HEK293T (cell line): Measurements from ENCODE around the gene SYTL1.

ENCODE experiments used
- ARNT ChIP-seq: fragments of 450-650 bp; IDR thresholded peaks from 2 replicates; pipeline ENCODE4 v1.6.1; 2017; ENCODE audit warnings: mild to moderate bottlenecking
- BHLHE40 ChIP-seq: fragments of 450-650 bp; IDR thresholded peaks from 2 replicates; pipeline ENCODE4 v1.6.1; 2016; ENCODE audit warnings: mild to moderate bottlenecking, moderate library complexity, borderline replicate concordance
- CTBP1 ChIP-seq: fragments of 450-650 bp; IDR thresholded peaks from 2 replicates; pipeline ENCODE4 v1.6.1; 2016; ENCODE audit warnings: borderline replicate concordance
- ELF4 ChIP-seq: fragments of 450-650 bp; IDR thresholded peaks from 2 replicates; pipeline ENCODE4 v1.6.1; 2017; ENCODE audit warnings: antibody characterized with exemption
- FOXA1 ChIP-seq: fragments of 450-650 bp; IDR thresholded peaks from 2 replicates; pipeline ENCODE4 v1.6.1; 2016; ENCODE audit warnings: mild to moderate bottlenecking
- FOXK2 ChIP-seq: fragments of 450-650 bp; IDR thresholded peaks from 2 replicates; pipeline ENCODE4 v1.6.1; 2016; ENCODE audit warnings: mild to moderate bottlenecking
- FOXM1 ChIP-seq: fragments of 450-650 bp; IDR thresholded peaks from 2 replicates; pipeline ENCODE4 v1.6.1; 2017; ENCODE audit warnings: mild to moderate bottlenecking, borderline replicate concordance
- HDGF ChIP-seq: fragments of 450-650 bp; IDR thresholded peaks from 2 replicates; pipeline ENCODE4 v1.6.1; 2017; ENCODE audit warnings: antibody characterized with exemption, borderline replicate concordance
- L3MBTL2 ChIP-seq: fragments of 450-650 bp; conservative IDR thresholded peaks from 2 replicates; pipeline ENCODE4 v1.6.1; 2016; ENCODE audit warnings: mild to moderate bottlenecking
- LEF1 ChIP-seq: fragments of 450-650 bp; IDR thresholded peaks from 2 replicates; pipeline ENCODE4 v1.6.1; 2017; ENCODE audit warnings: mild to moderate bottlenecking, borderline replicate concordance
- SP1 ChIP-seq: fragments of 450-650 bp; IDR thresholded peaks from 2 replicates; pipeline ENCODE4 v1.6.1; 2017
- SUZ12 ChIP-seq: fragments of 450-650 bp; IDR thresholded peaks from 2 replicates; pipeline ENCODE4 v1.6.1; 2016; ENCODE audit warnings: mild to moderate bottlenecking
- TARDBP ChIP-seq: fragments of 450-650 bp; IDR thresholded peaks from 2 replicates; pipeline ENCODE4 v1.6.1; 2016
- ZNF384 ChIP-seq: fragments of 450-650 bp; IDR thresholded peaks from 2 replicates; pipeline ENCODE4 v1.6.1; 2016

DNA sequence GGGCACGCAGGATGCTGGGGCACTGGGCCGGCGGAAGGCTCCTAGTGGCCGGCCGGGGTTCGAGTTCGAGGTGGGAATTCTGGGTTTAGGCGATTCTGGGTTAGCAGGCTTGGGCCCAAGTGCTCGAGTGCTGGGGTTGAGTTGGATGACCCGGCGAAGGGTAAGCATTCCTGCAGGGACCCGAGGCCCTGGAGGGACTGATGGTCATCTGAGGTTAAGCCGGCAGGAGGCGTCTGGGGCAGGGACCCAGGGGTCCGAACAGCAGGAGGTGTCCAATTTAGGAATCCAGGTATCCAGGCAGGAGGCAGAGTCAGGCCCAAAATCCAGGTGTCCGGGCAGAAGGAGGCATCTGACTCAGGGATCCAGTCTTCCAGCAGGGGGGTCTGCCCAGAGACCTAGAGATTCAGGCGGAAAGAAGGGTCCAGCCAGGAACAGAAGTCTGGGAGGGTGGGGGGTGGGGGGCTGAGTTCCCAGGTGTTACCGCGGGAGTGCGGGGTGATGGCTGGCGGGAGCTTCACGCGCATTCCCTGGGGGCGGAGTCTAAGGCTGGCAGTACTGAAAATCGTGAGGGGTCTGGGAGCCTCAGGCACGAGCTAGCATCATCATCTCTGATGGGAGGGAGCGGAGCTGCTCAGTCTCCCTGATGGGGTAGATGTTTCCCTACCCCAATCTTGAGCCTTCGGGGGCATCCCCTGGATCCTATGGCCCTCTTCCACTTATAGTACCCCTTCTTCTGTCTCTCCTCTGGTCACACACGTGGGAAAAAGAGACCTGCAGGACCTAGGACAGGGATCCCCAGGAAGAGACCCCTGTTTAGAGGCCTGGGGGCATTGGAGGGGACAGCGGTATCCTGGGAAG is 51.2 kb downstream of the SYTL1 start:
- TF ChIP-seq FOXA1: no peak
- TF ChIP-seq L3MBTL2: no peak
- TF ChIP-seq ARNT: no peak
- TF ChIP-seq SP1: no peak
- no peak for TF ChIP-seq FOXK2
- no peak for TF ChIP-seq TARDBP
- TF ChIP-seq FOXM1: no peak
- no peak for TF ChIP-seq SUZ12
- no peak for TF ChIP-seq HDGF
- no peak for TF ChIP-seq BHLHE40
- TF ChIP-seq ZNF384: no peak
- no peak for TF ChIP-seq LEF1
- TF ChIP-seq ELF4: no peak
- TF ChIP-seq CTBP1: no peak
